ENCODE results near the gene TBATA.
A peak's percentile ranks its signal among the peaks of the same experiment; 100 is the strongest.

TBATA gene

GRCh38 chr10:70759781-70760180, 25.4 kb downstream of the TBATA start:
- no peak for DNase-seq

- peak; percentile 72 for DNase-seq
These were observed 26.2 kb downstream of the TBATA start for GRCh38 chr10:70758757-70759514.

GRCh38 chr10:70757856-70758255, 27.3 kb downstream of the TBATA start:
- no peak for DNase-seq

GRCh38 chr10:70756700-70757360, 28.3 kb downstream of the TBATA start:
- peak; percentile 41 for DNase-seq

GRCh38 chr10:70753841-70754621, 31.1 kb downstream of the TBATA start:
- DNase-seq, result no peak

- DNase-seq, result no peak
These were observed 32.0 kb downstream of the TBATA start for GRCh38 chr10:70753026-70753663.

GRCh38 chr10:70752571-70752970, 32.6 kb downstream of the TBATA start:
- DNase-seq, result no peak

- no peak for DNase-seq
These were observed 33.2 kb downstream of the TBATA start for GRCh38 chr10:70751991-70752390.

GRCh38 chr10:70751356-70751755, 33.8 kb downstream of the TBATA start:
- no peak for DNase-seq

GRCh38 chr10:70750156-70750703, 34.9 kb downstream of the TBATA start:
- DNase-seq, result no peak

GRCh38 chr10:70749756-70750155, 35.4 kb downstream of the TBATA start:
- DNase-seq, result no peak

- no peak for DNase-seq
These were observed 36.2 kb downstream of the TBATA start for GRCh38 chr10:70748801-70749573.

GRCh38 chr10:70748305-70748704, 36.9 kb downstream of the TBATA start:
- no peak for DNase-seq

GRCh38 chr10:70747192-70747965, 37.8 kb downstream of the TBATA start:
- DNase-seq, result no peak

- DNase-seq, result no peak
These were observed 39.6 kb downstream of the TBATA start for GRCh38 chr10:70745555-70745954.

GRCh38 chr10:70744617-70745143, 40.5 kb downstream of the TBATA start:
- no peak for DNase-seq

GRCh38 chr10:70743879-70744278, 41.3 kb downstream of the TBATA start:
- no peak for DNase-seq

- DNase-seq, result no peak
These were observed 41.8 kb downstream of the TBATA start for GRCh38 chr10:70743430-70743788.

- no peak for DNase-seq
These were observed 42.4 kb downstream of the TBATA start for GRCh38 chr10:70742537-70743429.

All from NCI-H146 (cell line).